ENCODE measurements around the gene TRMT1. TPM values are rescaled to one million over a fixed set of nuclear protein-coding genes. Genes with fewer than 3 reads are reported as not detected.

Gene TRMT1
- polyA plus RNA-seq, 1 experiment, result 30.8 TPM

DNA sequence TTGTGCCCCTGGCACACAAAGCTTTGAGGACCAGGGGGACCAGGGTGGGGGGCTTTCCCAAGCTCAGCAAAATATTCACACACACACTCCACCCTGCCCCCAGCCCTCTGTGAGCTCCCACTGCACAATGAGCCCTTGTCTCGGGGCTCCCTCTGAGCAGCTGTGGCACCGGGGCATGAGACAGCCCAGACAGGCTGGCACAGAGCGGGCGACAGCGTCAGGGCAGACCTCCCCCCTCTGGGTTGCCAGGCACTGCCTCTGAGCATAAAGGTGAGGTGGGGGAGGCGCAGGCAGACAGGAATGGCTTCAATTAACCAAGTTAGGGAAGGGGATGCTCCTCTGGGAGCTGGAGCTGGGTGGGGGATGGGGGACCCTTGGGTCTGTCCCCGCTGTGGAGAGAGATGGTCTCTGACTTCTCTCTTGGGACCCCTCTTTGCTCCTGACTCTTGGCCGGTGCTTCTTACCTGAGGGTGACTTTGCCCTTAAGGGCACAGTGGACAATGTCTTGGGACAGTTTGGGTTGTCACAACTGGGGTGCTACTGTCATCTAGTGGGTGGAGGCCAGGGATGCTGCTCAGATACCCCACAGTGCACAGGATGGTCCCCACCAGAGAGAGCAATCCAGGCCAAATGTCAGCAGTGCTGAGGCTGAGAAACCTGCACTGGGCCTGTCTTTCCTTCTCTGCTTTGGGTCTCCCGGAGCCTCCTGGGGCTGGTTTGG lies 44.2 kb downstream of the TRMT1 start:
- no peak for DNase-seq (ENCODE audit: low read depth)
- POLR2A ChIA-PET, result interaction anchor here (0.6 kb wide), 1 partner anchor 19 kb away, joined by 6 read pairs; no protein-coding TSS in a partner anchor
- CTCF ChIA-PET, result interaction anchor here (0.6 to 5.5 kb wide), 5 partner anchors 11 to 74 kb away, joined by 3 to 46 read pairs (median 4); no protein-coding TSS in a partner anchor
- H3K4me3 ChIP-seq (ENCODE audit: low read depth, low read length), result no peak overlapping the region
- peaks cover 31% of the 10 kb centered on the region for H3K36me3 ChIP-seq (ENCODE audit: control insufficient read depth, insufficient read depth, low read length)
- TF ChIP-seq, protein P1, sequence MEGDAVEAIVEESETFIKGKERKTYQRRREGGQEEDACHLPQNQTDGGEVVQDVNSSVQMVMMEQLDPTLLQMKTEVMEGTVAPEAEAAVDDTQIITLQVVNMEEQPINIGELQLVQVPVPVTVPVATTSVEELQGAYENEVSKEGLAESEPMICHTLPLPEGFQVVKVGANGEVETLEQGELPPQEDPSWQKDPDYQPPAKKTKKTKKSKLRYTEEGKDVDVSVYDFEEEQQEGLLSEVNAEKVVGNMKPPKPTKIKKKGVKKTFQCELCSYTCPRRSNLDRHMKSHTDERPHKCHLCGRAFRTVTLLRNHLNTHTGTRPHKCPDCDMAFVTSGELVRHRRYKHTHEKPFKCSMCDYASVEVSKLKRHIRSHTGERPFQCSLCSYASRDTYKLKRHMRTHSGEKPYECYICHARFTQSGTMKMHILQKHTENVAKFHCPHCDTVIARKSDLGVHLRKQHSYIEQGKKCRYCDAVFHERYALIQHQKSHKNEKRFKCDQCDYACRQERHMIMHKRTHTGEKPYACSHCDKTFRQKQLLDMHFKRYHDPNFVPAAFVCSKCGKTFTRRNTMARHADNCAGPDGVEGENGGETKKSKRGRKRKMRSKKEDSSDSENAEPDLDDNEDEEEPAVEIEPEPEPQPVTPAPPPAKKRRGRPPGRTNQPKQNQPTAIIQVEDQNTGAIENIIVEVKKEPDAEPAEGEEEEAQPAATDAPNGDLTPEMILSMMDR (IDR thresholded peaks at IDR 0.05; ENCODE audit: insufficient read depth, low read depth, low read length), result no peak
- no peaks in the 10 kb centered on the region for H3K27me3 ChIP-seq (ENCODE audit: control insufficient read depth, insufficient read depth, low read length)

DNA sequence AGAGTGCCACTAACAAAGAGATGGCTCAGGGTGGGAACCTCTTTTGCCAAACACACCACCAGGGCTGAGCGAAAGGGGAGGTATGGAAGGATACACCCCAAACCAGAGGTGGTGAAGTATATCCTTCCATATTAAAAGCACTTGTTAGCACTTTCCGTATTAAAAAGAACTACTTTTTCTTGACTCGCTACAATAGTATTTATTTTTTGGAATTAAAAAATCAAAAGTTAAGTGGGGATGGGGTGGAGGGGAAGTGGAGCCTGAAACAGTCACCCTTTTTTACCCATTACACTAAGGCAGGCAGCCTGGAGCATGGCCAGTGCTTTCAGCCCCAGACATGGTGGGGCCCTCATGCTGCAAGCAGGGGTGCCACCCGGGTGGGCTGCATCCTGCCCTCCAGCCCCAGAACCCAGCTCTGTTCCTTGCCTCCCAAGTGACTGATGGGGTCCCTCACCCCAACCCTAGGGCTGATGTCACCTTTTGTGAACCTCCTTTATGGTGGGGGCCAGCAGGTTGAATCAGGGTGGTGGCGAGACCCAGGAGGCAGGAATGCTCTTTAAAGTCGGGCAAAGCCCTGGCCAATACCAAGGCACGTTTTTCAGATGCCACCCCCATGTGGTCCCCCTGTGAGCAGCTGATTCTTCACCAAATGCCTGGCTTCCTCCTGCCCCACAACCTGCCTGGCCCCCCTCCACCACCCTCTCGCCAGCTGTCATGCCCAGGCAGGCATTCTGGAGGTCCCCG lies 44.9 kb downstream of the TRMT1 start:
- no peak for DNase-seq (ENCODE audit: low read depth)
- ChIA-PET CTCF (interaction anchor here (0.6 to 5.5 kb wide), 6 partner anchors 12 to 94 kb away, joined by 3 to 46 read pairs (median 6); no protein-coding TSS in a partner anchor), POLR2A (interaction anchor here (0.6 kb wide), 1 partner anchor 20 kb away, joined by 6 read pairs; no protein-coding TSS in a partner anchor)
- TF ChIP-seq, protein P1 (IDR thresholded peaks at IDR 0.05; ENCODE audit: insufficient read depth, low read depth, low read length), result no peak
- peaks cover 34% of the 10 kb centered on the region for H3K36me3 ChIP-seq (ENCODE audit: control insufficient read depth, insufficient read depth, low read length)
- H3K4me3 ChIP-seq (ENCODE audit: low read depth, low read length), result no peak overlapping the region
- no peaks in the 10 kb centered on the region for H3K27me3 ChIP-seq (ENCODE audit: control insufficient read depth, insufficient read depth, low read length)

DNA sequence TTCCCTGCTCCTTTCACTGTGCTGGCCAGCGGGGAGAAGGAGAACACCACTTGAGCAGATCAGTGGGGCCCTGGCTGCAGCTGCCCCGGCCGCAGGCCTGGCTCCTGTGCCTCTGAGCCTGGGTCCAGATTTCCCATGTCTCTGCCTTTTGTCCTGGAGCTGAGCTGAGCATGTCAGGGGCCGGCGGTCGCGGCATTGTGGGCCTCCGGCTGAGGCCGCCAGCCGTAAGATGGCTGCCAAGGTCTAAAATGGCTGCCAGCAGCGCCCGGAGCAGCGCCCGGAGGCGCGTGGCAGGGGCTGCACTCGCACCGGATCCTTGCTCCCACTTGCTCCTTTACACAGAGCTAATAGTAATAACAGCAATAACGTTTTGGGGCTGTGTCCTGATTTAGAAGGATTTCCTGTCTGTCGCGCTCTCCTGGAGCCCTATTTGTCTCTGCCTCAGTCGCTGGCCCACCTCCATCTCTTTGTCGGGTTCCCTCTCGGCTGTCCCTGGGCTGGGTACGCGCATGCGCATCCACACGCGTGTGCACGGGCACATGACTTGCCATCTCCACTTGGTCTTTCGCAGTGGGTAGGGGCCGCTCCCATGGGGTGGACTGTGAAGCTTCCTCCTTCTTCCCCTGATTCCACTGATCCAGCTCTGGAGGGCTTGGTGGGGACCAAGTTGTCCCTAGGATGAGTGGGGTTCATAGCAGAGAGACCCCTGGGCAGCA lies 46.0 kb downstream of the TRMT1 start:
- ChIA-PET CTCF (interaction anchor here (0.6 to 5.5 kb wide), 8 partner anchors 11 to 105 kb away, joined by 3 to 46 read pairs (median 6); no protein-coding TSS in a partner anchor), POLR2A (no interaction called here)
- Histone ChIP-seq H3K27me3 (ENCODE audit: control insufficient read depth, insufficient read depth, low read length) (no peaks in the 10 kb centered on the region), H3K36me3 (ENCODE audit: control insufficient read depth, insufficient read depth, low read length) (peaks cover 29% of the 10 kb centered on the region), H3K4me3 (ENCODE audit: low read depth, low read length) (no peak overlapping the region)
- no peak for DNase-seq (ENCODE audit: low read depth)
- TF ChIP-seq, protein P1 (IDR thresholded peaks at IDR 0.05; ENCODE audit: insufficient read depth, low read depth, low read length), result no peak

DNA sequence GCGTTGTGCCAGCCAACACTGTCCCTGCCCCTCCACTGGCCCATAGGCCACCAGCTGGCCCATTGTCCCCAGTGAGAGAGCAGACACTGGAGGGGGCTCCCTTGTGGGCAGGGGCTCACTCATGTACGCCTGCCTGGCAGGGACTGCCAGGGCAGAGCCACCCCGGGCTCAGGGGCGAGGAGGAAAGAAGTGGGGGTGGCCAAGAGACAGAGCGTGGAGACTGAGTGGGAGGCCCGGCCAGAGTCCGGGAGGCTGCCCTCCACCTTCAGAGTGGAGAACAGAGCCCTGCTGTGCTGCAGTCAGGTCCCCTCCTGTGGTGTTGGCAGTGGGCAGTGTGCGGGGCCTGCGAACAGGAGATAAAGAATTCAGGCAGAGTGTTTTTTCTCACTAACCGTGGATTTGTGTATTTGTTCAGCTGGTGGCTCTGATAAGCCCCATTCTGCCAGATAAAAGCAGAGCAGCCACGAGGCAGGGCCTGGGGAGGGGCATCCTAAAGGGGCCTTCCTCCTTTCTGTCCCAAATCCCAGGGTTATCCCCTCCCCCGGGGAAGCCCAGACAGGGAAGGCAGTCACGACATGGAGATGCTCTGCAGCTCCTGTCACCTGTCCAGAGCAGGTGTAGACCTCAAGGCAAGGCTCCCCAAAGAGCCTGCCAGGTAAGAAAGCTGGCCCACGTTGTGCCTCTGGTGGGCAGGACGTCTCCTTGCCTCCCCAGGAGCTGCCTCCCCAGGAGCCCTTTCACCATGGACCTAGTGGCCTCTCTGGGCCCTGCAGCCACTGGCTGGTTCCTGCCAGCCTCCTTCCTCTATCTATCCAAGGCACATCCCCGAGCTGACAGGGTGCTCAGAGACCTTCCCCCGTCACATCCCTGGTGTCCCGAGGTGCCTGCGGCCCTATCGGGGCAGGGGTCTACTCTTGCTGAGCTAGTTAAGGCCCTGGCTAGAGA lies 46.9 kb downstream of the TRMT1 start:
- Histone ChIP-seq H3K4me3 (ENCODE audit: low read depth, low read length) (no peak overlapping the region), H3K27me3 (ENCODE audit: control insufficient read depth, insufficient read depth, low read length) (no peaks in the 10 kb centered on the region), H3K36me3 (ENCODE audit: control insufficient read depth, insufficient read depth, low read length) (peaks cover 26% of the 10 kb centered on the region)
- TF ChIP-seq, protein P1 (IDR thresholded peaks at IDR 0.05; ENCODE audit: insufficient read depth, low read depth, low read length), result 0 out of 2 replicates have a peak, but pooled peaks have one; percentile 1
- CTCF ChIA-PET, result interaction anchor here (0.6 to 5.5 kb wide), 8 partner anchors 10 to 104 kb away, joined by 3 to 46 read pairs (median 8); no protein-coding TSS in a partner anchor
- DNase-seq (ENCODE audit: low read depth), result no peak
- POLR2A ChIA-PET, result no interaction called here

Measured in BJ (cell line).